ENCODE measurements around the gene ATAD3C.

- TF ChIP-seq CTCF (conservative IDR thresholded peaks at IDR 0.05 in 1 of 2, IDR thresholded peaks at IDR 0.05 in 1 of 2; ENCODE audit: low read depth in 1 of 2, low read length in 2 of 2) (no peak), EZH2 (IDR thresholded peaks at IDR 0.05; ENCODE audit: low read length, missing control alignments) (no peak)
Measured at GRCh38 chr1:1507305-1507704, 57.8 kb downstream of the ATAD3C start.
